Kidney (tissue), 22 donors: ENCODE results near the gene PRR3. TPM values are rescaled to one million over a fixed set of nuclear protein-coding genes. Genes with fewer than 3 reads are reported as not detected.

Experiments used
- DNase-seq, 5 donors: peaks; one replicate each; pipeline ENCODE4 v3.0.0-alpha.2; 2013 to 2020
- FAIRE-seq: peaks from 2 replicates; lab custom pipeline; 2012; peaks lifted over from hg19 to GRCh38; lab: Jason Lieb, UNC
- H3K27ac ChIP-seq, 2 donors: one replicate each; pipeline ENCODE4 v1.7.0; 2013; ENCODE audit warnings: low read depth in 2 of 2, low read length in 2 of 2, inconsistent platforms in 1 of 2
- H3K27me3 ChIP-seq: one replicate; pipeline ENCODE4 v1.7.1; 2013; ENCODE audit warnings: low read length, inconsistent platforms; ENCODE audit not compliant: control insufficient read depth, insufficient read depth
- H3K36me3 ChIP-seq, 3 donors: one replicate each; pipeline versions ENCODE4 v1.7.0 to v1.7.1; 2013; ENCODE audit warnings: low read length in 3 of 3, control low read depth in 1 of 3, inconsistent platforms in 1 of 3; ENCODE audit not compliant: insufficient read depth in 3 of 3, control insufficient read depth in 2 of 3
- H3K4me1 ChIP-seq, 3 donors: one replicate each; pipeline versions ENCODE4 v1.7.0 to v1.7.1; 2013; ENCODE audit warnings: low read length in 3 of 3, inconsistent platforms in 1 of 3, low read depth in 1 of 3; ENCODE audit not compliant: control insufficient read depth in 2 of 3, insufficient read depth in 2 of 3
- H3K4me3 ChIP-seq, 3 donors: one replicate each; pipeline versions ENCODE4 v1.7.0 to v1.8.1; 2013; ENCODE audit warnings: low read length in 3 of 3, control low read depth in 1 of 3, inconsistent platforms in 1 of 3
- H3K9ac ChIP-seq, 3 donors: one replicate each; pipeline versions ENCODE4 v1.7.0 to v1.7.1; 2013; ENCODE audit warnings: low read length in 3 of 3, control low read depth in 1 of 3, inconsistent platforms in 1 of 3
- H3K9me3 ChIP-seq, 3 donors: one replicate each; pipeline versions ENCODE4 v1.7.0 to v1.7.1; 2013; ENCODE audit warnings: low read length in 3 of 3, control low read depth in 1 of 3, inconsistent platforms in 1 of 3; ENCODE audit not compliant: control insufficient read depth in 2 of 3, insufficient read depth in 1 of 3
- CTCF ChIP-seq: IDR thresholded peaks from 3 replicates; pipeline ENCODE4 v1.5.1; 2012; ENCODE audit warnings: mild to moderate bottlenecking, moderate library complexity, borderline replicate concordance; ENCODE audit not compliant: insufficient read depth; ENCODE audit errors: extremely low read depth
- intact Hi-C: fragments of 100-400 bp; cut with DNase I; formaldehyde crosslinking; loops from one replicate; pipeline ENCODE4 v1.11.1; 2022
- long read RNA-seq, 10 donors: library from polyadenylated mRNA in 1 of 10; unstranded in 1 of 10; transcript quantifications; one replicate each; pipeline ENCODE4 v2.0.0 and lab custom pipeline, GENCODE V29; 2021 to 2026
- polyA plus RNA-seq: library from polyadenylated mRNA; stranded (reverse); fragments of 350-450 nt; fragmentation: Illumina TruSeq; extraction: RNeasy Lipid Tissue Mini Kit (QIAGEN cat#74804); gene quantifications from one replicate; pipeline ENCODE4 v1.2.3, GENCODE V29; 2014; ENCODE audit warnings: low read depth, low replicate concordance; ENCODE audit not compliant: insufficient read depth
- total RNA-seq: library from RNA; stranded (reverse); fragmentation: NEBNext Ultra II Directional; extraction: Animal tissue kit (Norgen Biotek cat#: 25700); gene quantifications from one replicate; pipeline ENCODE4 v1.2.1, GENCODE V29; 2021
- donor health status: control.
- donor health status: control.
- donor health status: control.
- donor health status: control.
- donor health status: control.
- donor health status: DM: yes; HTN: yes; CAD: no.
- donor health status: Normal renal cell carcinoma (clear cell type).

PRR3 gene
- total RNA-seq: 9.3 TPM
- 7.9 TPM for polyA plus RNA-seq
- long read RNA-seq, donor 1, partial matches to known transcripts: 0 of 9 reads
- long read RNA-seq, donor 1, other reads (novel, unspliced or antisense): 0 of 9 reads
- long read RNA-seq, donor 2, partial matches to known transcripts: 0 of 2 reads
- long read RNA-seq, donor 2, other reads (novel, unspliced or antisense): 0 of 2 reads
- long read RNA-seq, donor 3, partial matches to known transcripts: 0 of 2 reads
- long read RNA-seq, donor 3, other reads (novel, unspliced or antisense): 0 of 2 reads
- long read RNA-seq, donor 4, partial matches to known transcripts: 0 of 5 reads
- long read RNA-seq, donor 4, other reads (novel, unspliced or antisense): 0 of 5 reads
- long read RNA-seq, donor 5, partial matches to known transcripts: 0 of 2 reads
- long read RNA-seq, donor 5, other reads (novel, unspliced or antisense): 0 of 2 reads
- long read RNA-seq, donor 6: 0 reads
- long read RNA-seq, donor 7, partial matches to known transcripts: 0 of 6 reads
- long read RNA-seq, donor 7, other reads (novel, unspliced or antisense): 1 of 6 reads
- long read RNA-seq, donor 8, partial matches to known transcripts: 0 of 5 reads
- long read RNA-seq, donor 8, other reads (novel, unspliced or antisense): 0 of 5 reads
- long read RNA-seq, donor 9, partial matches to known transcripts: 0 of 3 reads
- long read RNA-seq, donor 9, other reads (novel, unspliced or antisense): 0 of 3 reads
- long read RNA-seq, donor 10, partial matches to known transcripts: 0 of 8 reads
- long read RNA-seq, donor 10, other reads (novel, unspliced or antisense): 0 of 8 reads

- DNase-seq (peak; percentile 94 to 97 (median 95)), FAIRE-seq (no peak)
- H3K9ac ChIP-seq: peak within 1 kb of the TSS; percentile 89 to 94 (median 93)
- intact Hi-C loops: no loop called here
- TF ChIP-seq CTCF: no peak
- peaks cover 8 to 22% (median 13%) of the 10 kb centered on the region in 3 donors for H3K36me3 ChIP-seq
- peak within 1 kb of the TSS; percentile 82 to 96 (median 86) for H3K4me3 ChIP-seq
- H3K4me1 ChIP-seq: peaks cover 0 to 9% (median 7%) of the 10 kb centered on the region in 3 donors
- H3K9me3 ChIP-seq: no peaks in the 10 kb centered on the region
- no peaks in the 10 kb centered on the region for H3K27me3 ChIP-seq
- H3K27ac ChIP-seq: peak within 1 kb of the TSS; percentile 95 to 99
Observed at GRCh38 chr6:30556906-30557682, at the start of gene PRR3. Gene PRR3, plus strand, starts transcription at chr6:30557295. Its CDS starts 50 bp downstream, at chr6:30557345.

GRCh38 chr6:30507849-30508827 lies 49.0 kb upstream of the PRR3 start:
- DNase-seq: no peak
- Histone ChIP-seq H3K9ac (no peak overlapping the region), H3K27ac (no peak overlapping the region), H3K9me3 (no peaks in the 10 kb centered on the region), H3K4me3 (no peak overlapping the region), H3K36me3 (no peaks in the 10 kb centered on the region), H3K27me3 (no peaks in the 10 kb centered on the region), H3K4me1 (no peaks in the 10 kb centered on the region)
- TF ChIP-seq CTCF: no peak
- intact Hi-C loops: no loop called here
- no peak for FAIRE-seq
